K562 (cell line): Measurements from ENCODE around the gene ST3GAL3. TPM values are rescaled to one million over a fixed set of nuclear protein-coding genes. Genes with fewer than 3 reads are reported as not detected.
A peak's percentile ranks its signal among the peaks of the same experiment; 100 is the strongest.

Source experiments
- CHD4 ChIP-seq: fragments of 200-600 bp; sonication (generic); IDR thresholded peaks from 3 replicates; pipeline ENCODE4 v1.6.1; 2012; ENCODE audit warnings: low read depth, mild to moderate bottlenecking, mixed read lengths, low read length, inconsistent platforms; ENCODE audit not compliant: insufficient read depth, insufficient replicate concordance, poor library complexity, severe bottlenecking
- CREB3 ChIP-seq: fragments of 450-650 bp; conservative IDR thresholded peaks from 2 replicates; pipeline ENCODE4 v1.6.1; 2016; ENCODE audit warnings: missing genetic modification characterization, low read depth, mild to moderate bottlenecking, missing compliant biosample characterization, moderate library complexity
- FIP1L1 ChIP-seq: fragments of 200-400 bp; formaldehyde crosslinking; IDR thresholded peaks from 2 replicates; pipeline ENCODE4 v1.6.1; 2018; ENCODE audit warnings: mild to moderate bottlenecking, low read depth, low read length; ENCODE audit not compliant: poor library complexity, severe bottlenecking
- GATA2 ChIP-seq: sonication (generic); formaldehyde crosslinking; IDR thresholded peaks from 2 replicates; pipeline ENCODE4 v1.4.0; 2020; ENCODE audit warnings: mild to moderate bottlenecking, missing genetic modification reagents
- HDAC1 ChIP-seq, 2 experiments: fragments of 450-650 bp; IDR thresholded peaks; 2 replicates each; pipeline ENCODE4 v1.6.1; 2016 to 2017; ENCODE audit warnings: inconsistent platforms in 1 of 2, mild to moderate bottlenecking in 1 of 2, moderate library complexity in 1 of 2
- HES1 ChIP-seq: fragments of 450-650 bp; IDR thresholded peaks from 2 replicates; pipeline ENCODE4 v1.6.1; 2016; ENCODE audit warnings: low read depth, mild to moderate bottlenecking, moderate library complexity
- MAFG ChIP-seq: fragments of 450-650 bp; conservative IDR thresholded peaks from 2 replicates; pipeline ENCODE4 v1.6.1; 2016; ENCODE audit warnings: missing genetic modification characterization, missing compliant biosample characterization
- MCM3 ChIP-seq: fragments of 450-650 bp; IDR thresholded peaks from 2 replicates; pipeline ENCODE4 v1.6.1; 2016
- MTA3 ChIP-seq: fragments of 450-650 bp; formaldehyde crosslinking; IDR thresholded peaks from 2 replicates; pipeline ENCODE4 v1.6.1; 2017; ENCODE audit warnings: mild to moderate bottlenecking, borderline replicate concordance
- NFE2L1 ChIP-seq: fragments of 450-650 bp; IDR thresholded peaks from 2 replicates; pipeline ENCODE4 v1.6.1; 2016; ENCODE audit warnings: missing genetic modification characterization, low read depth, mild to moderate bottlenecking, missing compliant biosample characterization, moderate library complexity, borderline replicate concordance
- NFIC ChIP-seq: fragments of 450-650 bp; IDR thresholded peaks from 2 replicates; pipeline ENCODE4 v1.6.1; 2017; ENCODE audit warnings: mild to moderate bottlenecking, inconsistent platforms
- NUFIP1 ChIP-seq: fragments of 450-650 bp; IDR thresholded peaks from 2 replicates; pipeline ENCODE4 v1.6.1; 2018; ENCODE audit not compliant: partially characterized antibody
- PTRF ChIP-seq: fragments of 450-650 bp; IDR thresholded peaks from 2 replicates; pipeline ENCODE4 v1.6.1; 2016; ENCODE audit warnings: mild to moderate bottlenecking, missing genetic modification characterization, missing compliant biosample characterization
- SAFB ChIP-seq: fragments of 200-400 bp; formaldehyde crosslinking; IDR thresholded peaks from 2 replicates; pipeline ENCODE4 v1.6.1; 2017; ENCODE audit warnings: low read depth, low read length, borderline replicate concordance
- SRSF7 ChIP-seq: fragments of 200-400 bp; formaldehyde crosslinking; optimal IDR thresholded peaks from 2 replicates; pipeline ENCODE3; 2017; ENCODE audit warnings: mild to moderate bottlenecking, low read depth, low read length
- SRSF9 ChIP-seq: fragments of 200-400 bp; formaldehyde crosslinking; IDR thresholded peaks from 2 replicates; pipeline ENCODE4 v1.6.1; 2017; ENCODE audit warnings: low read depth, low read length, borderline replicate concordance
- ZFPM2 ChIP-seq: fragments of 250-450 bp; sonication (Bioruptor Pico); IDR thresholded peaks from 2 replicates; pipeline ENCODE4 v1.5.1; 2022; ENCODE audit warnings: mild to moderate bottlenecking
- ZNF57 ChIP-seq: fragments of 450-650 bp; formaldehyde crosslinking; IDR thresholded peaks from 2 replicates; pipeline ENCODE4 v1.4.0; 2020; ENCODE audit warnings: mild to moderate bottlenecking, moderate library complexity
- polyA plus RNA-seq, 8 experiments: library from polyadenylated mRNA; depleted of rRNA in 4 of 8; stranded (reverse) in 5 of 8; unstranded in 3 of 8; fragments of >200 nt; fragmentation: Nextera tagmentation in 2 of 8; fragmentation: Illumina TruSeq in 1 of 8; extraction: Ambion mirVana in 2 of 8; extraction: Trizol in 1 of 8; gene quantifications; 2 replicates each; pipeline versions ENCODE4 v1.2.1 to v1.2.3, GENCODE V29; 2011 to 2014; ENCODE audit warnings: inconsistent platforms in 1 of 8, missing spikeins in 1 of 8
- total RNA-seq, 7 experiments: library from RNA; depleted of rRNA in 6 of 7; stranded (reverse); fragments of >200 nt in 6 of 7; fragmentation: Illumina TruSeq in 2 of 7; extraction: Trizol in 2 of 7; gene quantifications; 2 replicates each; pipeline versions ENCODE4 v1.2.1 to v1.2.3, GENCODE V29; 2011 to 2021; ENCODE audit warnings: low replicate concordance in 1 of 7
- TF ChIP-seq, protein P1 (sequence below): fragments of 200-800 bp; sonication (Bioruptor generic); IDR thresholded peaks from 2 replicates; pipeline ENCODE4 v1.6.1; 2017; ENCODE audit warnings: missing genetic modification characterization, missing compliant biosample characterization
- TF ChIP-seq, protein P2 (sequence below): fragments of 250-450 bp; sonication (Bioruptor Pico); IDR thresholded peaks from 2 replicates; pipeline ENCODE4 v1.6.1; 2021; ENCODE audit warnings: mild to moderate bottlenecking
- TF ChIP-seq, protein P3 (sequence below): fragments of 250-450 bp; sonication (Bioruptor Pico); IDR thresholded peaks from 2 replicates; pipeline ENCODE4 v1.9.0; 2021; ENCODE audit warnings: mild to moderate bottlenecking, inconsistent platforms

Gene ST3GAL3
- total and polyA plus RNA-seq, 9 of the 15 experiments (the other 6 are each of a cell fraction or from before 2014, with no cell fraction given), result 1.2 to 18.9 (median 11.0) TPM

GRCh38 chr1:43934101-43934985 lies 227.0 kb downstream of the ST3GAL3 start (continued):
- TF ChIP-seq, protein P1, sequence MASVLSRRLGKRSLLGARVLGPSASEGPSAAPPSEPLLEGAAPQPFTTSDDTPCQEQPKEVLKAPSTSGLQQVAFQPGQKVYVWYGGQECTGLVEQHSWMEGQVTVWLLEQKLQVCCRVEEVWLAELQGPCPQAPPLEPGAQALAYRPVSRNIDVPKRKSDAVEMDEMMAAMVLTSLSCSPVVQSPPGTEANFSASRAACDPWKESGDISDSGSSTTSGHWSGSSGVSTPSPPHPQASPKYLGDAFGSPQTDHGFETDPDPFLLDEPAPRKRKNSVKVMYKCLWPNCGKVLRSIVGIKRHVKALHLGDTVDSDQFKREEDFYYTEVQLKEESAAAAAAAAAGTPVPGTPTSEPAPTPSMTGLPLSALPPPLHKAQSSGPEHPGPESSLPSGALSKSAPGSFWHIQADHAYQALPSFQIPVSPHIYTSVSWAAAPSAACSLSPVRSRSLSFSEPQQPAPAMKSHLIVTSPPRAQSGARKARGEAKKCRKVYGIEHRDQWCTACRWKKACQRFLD, result no peak
- TF ChIP-seq CREB3 (tag), result no peak
- TF ChIP-seq ZFPM2, result no peak
- no peak for TF ChIP-seq MCM3
- no peak for TF ChIP-seq SAFB
- TF ChIP-seq CHD4, result no peak
- no peak for TF ChIP-seq GATA2 (CRISPR knock-in tag)
- TF ChIP-seq, protein P2, sequence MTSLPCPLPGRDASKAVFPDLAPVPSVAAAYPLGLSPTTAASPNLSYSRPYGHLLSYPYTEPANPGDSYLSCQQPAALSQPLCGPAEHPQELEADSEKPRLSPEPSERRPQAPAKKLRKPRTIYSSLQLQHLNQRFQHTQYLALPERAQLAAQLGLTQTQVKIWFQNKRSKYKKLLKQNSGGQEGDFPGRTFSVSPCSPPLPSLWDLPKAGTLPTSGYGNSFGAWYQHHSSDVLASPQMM (CRISPR knock-in tag), result no peak
- TF ChIP-seq, protein P3, sequence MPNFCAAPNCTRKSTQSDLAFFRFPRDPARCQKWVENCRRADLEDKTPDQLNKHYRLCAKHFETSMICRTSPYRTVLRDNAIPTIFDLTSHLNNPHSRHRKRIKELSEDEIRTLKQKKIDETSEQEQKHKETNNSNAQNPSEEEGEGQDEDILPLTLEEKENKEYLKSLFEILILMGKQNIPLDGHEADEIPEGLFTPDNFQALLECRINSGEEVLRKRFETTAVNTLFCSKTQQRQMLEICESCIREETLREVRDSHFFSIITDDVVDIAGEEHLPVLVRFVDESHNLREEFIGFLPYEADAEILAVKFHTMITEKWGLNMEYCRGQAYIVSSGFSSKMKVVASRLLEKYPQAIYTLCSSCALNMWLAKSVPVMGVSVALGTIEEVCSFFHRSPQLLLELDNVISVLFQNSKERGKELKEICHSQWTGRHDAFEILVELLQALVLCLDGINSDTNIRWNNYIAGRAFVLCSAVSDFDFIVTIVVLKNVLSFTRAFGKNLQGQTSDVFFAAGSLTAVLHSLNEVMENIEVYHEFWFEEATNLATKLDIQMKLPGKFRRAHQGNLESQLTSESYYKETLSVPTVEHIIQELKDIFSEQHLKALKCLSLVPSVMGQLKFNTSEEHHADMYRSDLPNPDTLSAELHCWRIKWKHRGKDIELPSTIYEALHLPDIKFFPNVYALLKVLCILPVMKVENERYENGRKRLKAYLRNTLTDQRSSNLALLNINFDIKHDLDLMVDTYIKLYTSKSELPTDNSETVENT, result no peak
- no peak for TF ChIP-seq ZNF57 (CRISPR knock-in tag)
- TF ChIP-seq MAFG (tag), result no peak; the same call in 1 of the 2 replicates
- TF ChIP-seq SRSF7, result no peak
- TF ChIP-seq NUFIP1, result no peak
- TF ChIP-seq HES1, result no peak
- TF ChIP-seq FIP1L1, result no peak
- TF ChIP-seq NFIC, result no peak; the same call in 1 of the 2 replicates
- TF ChIP-seq HDAC1 (IDR thresholded peaks at IDR 0.05), result no peak
- TF ChIP-seq MTA3, result 0 out of 2 replicates have a peak, but pooled peaks have one; percentile 33
- no peak for TF ChIP-seq NFE2L1 (tag)
- TF ChIP-seq SRSF9, result no peak
- no peak for TF ChIP-seq PTRF
